ENCODE data around the gene CYB561A3.
A peak's percentile ranks its signal among the peaks of the same experiment; 100 is the strongest.

CYB561A3 gene

GRCh38 chr11:61332797-61333549 lies 28.7 kb downstream of the CYB561A3 start, which contains the start of the genes DDB1 and TKFC:
TSS of gene DDB1 (minus strand) at chr11:61333105. CDS start at chr11:61332968, 137 bp downstream.
TSS of gene TKFC (plus strand) at chr11:61333228. CDS start at chr11:61334729, 1,501 bp downstream.
- peak; percentile 72 for DNase-seq (ENCODE audit: low read depth)
- H3K4me3 ChIP-seq (ENCODE audit: low read depth, low read length), result peak within 1 kb of the TSS; percentile 99

GRCh38 chr11:61332281-61332796 lies 29.3 kb downstream of the CYB561A3 start:
- DNase-seq (ENCODE audit: low read depth), result no peak
- peak overlapping the region; percentile 99 for H3K4me3 ChIP-seq (ENCODE audit: low read depth, low read length)

GRCh38 chr11:61331651-61332050 lies 30.0 kb downstream of the CYB561A3 start:
- DNase-seq (ENCODE audit: low read depth), result no peak
- peak overlapping the region; percentile 99 for H3K4me3 ChIP-seq (ENCODE audit: low read depth, low read length)

GRCh38 chr11:61329871-61330270 lies 31.8 kb downstream of the CYB561A3 start:
- no peak for DNase-seq (ENCODE audit: low read depth)
- no peak overlapping the region for H3K4me3 ChIP-seq (ENCODE audit: low read depth, low read length)

GRCh38 chr11:61328351-61328750 lies 33.3 kb downstream of the CYB561A3 start:
- H3K4me3 ChIP-seq (ENCODE audit: low read depth, low read length), result no peak overlapping the region
- DNase-seq (ENCODE audit: low read depth), result no peak

- no peak for DNase-seq (ENCODE audit: low read depth)
- no peak overlapping the region for H3K4me3 ChIP-seq (ENCODE audit: low read depth, low read length)
These were observed 34.0 kb downstream of the CYB561A3 start for GRCh38 chr11:61327669-61328071.

- no peak overlapping the region for H3K4me3 ChIP-seq (ENCODE audit: low read depth, low read length)
- DNase-seq (ENCODE audit: low read depth), result no peak
These were observed 35.9 kb downstream of the CYB561A3 start for GRCh38 chr11:61325649-61326414.

GRCh38 chr11:61315260-61315659 lies 46.4 kb downstream of the CYB561A3 start:
- no peak overlapping the region for H3K4me3 ChIP-seq (ENCODE audit: low read depth, low read length)
- no peak for DNase-seq (ENCODE audit: low read depth)

- DNase-seq (ENCODE audit: low read depth), result no peak
These were observed 50.9 kb downstream of the CYB561A3 start for GRCh38 chr11:61310749-61311148.

GRCh38 chr11:61309739-61310138 lies 51.9 kb downstream of the CYB561A3 start:
- DNase-seq (ENCODE audit: low read depth), result no peak
- no peak overlapping the region for H3K4me3 ChIP-seq (ENCODE audit: low read depth, low read length)

More at GRCh38 chr11:61310749-61311148, 50.9 kb downstream of the CYB561A3 start:
- H3K4me3 ChIP-seq (ENCODE audit: low read depth, low read length), result no peak overlapping the region

GRCh38 chr11:61309141-61309540 lies 52.5 kb downstream of the CYB561A3 start:
- DNase-seq (ENCODE audit: low read depth), result no peak
- no peak overlapping the region for H3K4me3 ChIP-seq (ENCODE audit: low read depth, low read length)

GRCh38 chr11:61307354-61307753 lies 54.3 kb downstream of the CYB561A3 start:
- no peak overlapping the region for H3K4me3 ChIP-seq (ENCODE audit: low read depth, low read length)
- no peak for DNase-seq (ENCODE audit: low read depth)

- H3K4me3 ChIP-seq (ENCODE audit: low read depth, low read length), result no peak overlapping the region
- DNase-seq (ENCODE audit: low read depth), result no peak
These were observed 55.5 kb downstream of the CYB561A3 start for GRCh38 chr11:61306221-61306620.

- H3K4me3 ChIP-seq (ENCODE audit: low read depth, low read length), result no peak overlapping the region
- DNase-seq (ENCODE audit: low read depth), result no peak
These were observed 56.3 kb downstream of the CYB561A3 start for GRCh38 chr11:61305417-61305816.

- H3K4me3 ChIP-seq (ENCODE audit: low read depth, low read length), result no peak overlapping the region
These were observed 58.0 kb downstream of the CYB561A3 start for GRCh38 chr11:61303725-61304124.

GRCh38 chr11:61302550-61302949 lies 59.1 kb downstream of the CYB561A3 start:
- DNase-seq (ENCODE audit: low read depth), result no peak
- H3K4me3 ChIP-seq (ENCODE audit: low read depth, low read length), result no peak overlapping the region

More at GRCh38 chr11:61303725-61304124, 58.0 kb downstream of the CYB561A3 start:
- no peak for DNase-seq (ENCODE audit: low read depth)

All from skeletal muscle cell (primary cell).